ENCODE results near the gene LYST. TPM values are rescaled to one million over a fixed set of nuclear protein-coding genes. Genes with fewer than 3 reads are reported as not detected.
A peak's percentile ranks its signal among the peaks of the same experiment; 100 is the strongest.

The LYST gene
- total and polyA plus RNA-seq, 5 donors: 3.8 to 15.3 (median 12.0) TPM

DNA sequence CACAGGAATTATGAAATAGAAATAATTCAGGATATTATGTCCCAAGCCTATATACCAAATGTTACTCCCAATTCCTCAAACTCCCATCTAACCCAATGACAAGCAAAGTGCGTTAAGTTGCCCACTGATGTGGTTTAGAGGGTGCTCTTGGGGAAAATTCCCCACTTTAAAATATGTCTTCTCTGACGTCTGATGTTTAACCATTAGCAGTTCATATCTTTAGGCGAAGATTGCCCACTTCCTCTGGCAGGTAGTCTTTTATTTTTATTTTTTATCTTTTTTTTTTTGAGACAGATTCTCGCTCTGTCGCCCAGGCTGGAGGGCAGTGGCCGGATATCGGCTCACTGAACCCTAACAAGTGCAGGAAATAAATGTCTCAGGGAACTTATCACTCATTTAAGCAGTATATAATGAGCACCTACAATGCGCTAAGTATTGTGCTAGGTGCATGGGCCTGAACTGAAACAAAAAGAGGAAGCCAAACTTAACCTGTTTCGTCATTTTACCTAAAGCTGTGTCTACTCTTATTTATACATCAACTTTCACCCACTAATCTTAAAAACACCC lies 1.3 kb upstream of the LYST start:
- intact Hi-C loops (cut with DNase I): loop anchor here in 1 of 4 donors (5.0 kb wide), 1 partner anchor 104 kb away; no protein-coding TSS in a partner anchor
- 59% methylated on average over 9 of the region's 9 CpGs for WGBS

DNA sequence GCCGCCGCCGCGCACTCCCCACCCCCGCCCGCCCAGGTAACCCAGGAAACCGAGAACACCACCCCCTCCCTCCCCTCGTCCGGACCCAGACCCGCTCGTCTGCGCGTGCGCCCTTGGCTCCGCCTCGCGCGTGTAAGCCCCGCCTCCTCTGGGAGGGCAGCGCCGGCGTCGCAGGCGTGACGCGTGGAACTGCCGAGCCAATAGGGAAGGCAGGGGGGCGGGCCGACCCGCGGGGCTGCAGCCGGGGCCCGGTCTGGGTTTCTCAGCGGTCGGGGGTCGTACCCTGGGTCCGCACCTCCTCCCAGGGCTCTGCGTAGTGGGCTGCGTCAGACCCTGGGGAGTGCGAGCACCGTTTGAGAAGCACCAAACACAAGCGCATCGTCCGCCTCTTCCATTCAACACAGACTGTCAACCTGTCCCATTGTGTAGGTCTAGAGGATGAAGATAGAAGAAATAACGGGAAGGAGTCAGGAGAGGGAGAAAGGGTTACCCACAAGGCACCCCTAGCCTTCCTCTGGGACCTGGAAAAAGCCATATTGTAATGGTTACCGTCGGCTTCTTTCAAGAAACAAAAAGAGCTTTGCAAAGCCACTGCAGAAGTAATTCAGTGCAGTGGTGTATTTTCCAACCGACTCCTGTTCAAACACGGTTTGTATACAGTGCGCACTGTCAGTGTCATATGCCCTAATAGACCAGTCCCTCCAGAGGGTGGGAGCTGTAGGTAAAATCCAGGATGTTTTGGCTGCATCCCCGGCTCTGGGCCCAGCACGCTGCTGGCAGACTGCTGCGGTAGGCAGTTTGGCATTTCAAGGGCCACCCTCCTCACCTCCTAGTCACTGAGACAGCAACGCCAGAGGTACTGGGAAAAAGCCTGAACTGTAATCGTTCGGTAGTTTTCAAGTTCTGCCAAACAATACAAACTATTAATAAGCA lies 473 bp upstream of the LYST start:
- DNase-seq (peak; percentile 95 to 99 (median 98)), ATAC-seq (peak; percentile 99)
- Histone ChIP-seq H3K4me1 (ENCODE audit: control insufficient read depth, insufficient read depth, low read length) (no peaks in the 10 kb centered on the region), H3K27ac (ENCODE audit: low read length) (peak overlapping the region; percentile 71), H3K4me3 (ENCODE audit: low read length) (peak overlapping the region; percentile 83), H3K9me3 (ENCODE audit: control insufficient read depth, low read length) (no peaks in the 10 kb centered on the region), H3K27me3 (ENCODE audit: control insufficient read depth, insufficient read depth) (no peaks in the 10 kb centered on the region)
- 1% methylated on average over 56 of the region's 56 CpGs for WGBS
- intact Hi-C loops (cut with DNase I): loop anchor here in 1 of 4 donors (5.0 kb wide), 1 partner anchor 105 kb away; no protein-coding TSS in a partner anchor

More for the DNA sequence above, 1.3 kb upstream of the LYST start:
- ATAC-seq: no peak
- Histone ChIP-seq H3K27ac (ENCODE audit: low read length) (no peak overlapping the region), H3K4me3 (ENCODE audit: low read length) (peak overlapping the region; percentile 83), H3K9me3 (ENCODE audit: control insufficient read depth, low read length) (no peaks in the 10 kb centered on the region), H3K27me3 (ENCODE audit: control insufficient read depth, insufficient read depth) (no peaks in the 10 kb centered on the region), H3K4me1 (ENCODE audit: control insufficient read depth, insufficient read depth, low read length) (no peaks in the 10 kb centered on the region)
- DNase-seq: no peak

GRCh38 chr1:235865565-235866204 lies 1.0 kb downstream of the LYST start:
- no peaks in the 10 kb centered on the region for H3K4me1 ChIP-seq (ENCODE audit: control insufficient read depth, insufficient read depth, low read length)
- intact Hi-C loops (cut with DNase I): loop anchor here in 1 of 4 donors (5.0 kb wide), 1 partner anchor 107 kb away; no protein-coding TSS in a partner anchor
- H3K27me3 ChIP-seq (ENCODE audit: control insufficient read depth, insufficient read depth): no peaks in the 10 kb centered on the region
- peak overlapping the region; percentile 83 for H3K4me3 ChIP-seq (ENCODE audit: low read length)
- H3K27ac ChIP-seq (ENCODE audit: low read length): peak overlapping the region; percentile 65
- DNase-seq: no peak
- whole genome bisulfite sequencing: 4% methylated on average over 16 of the region's 16 CpGs
- no peak for ATAC-seq
- no peaks in the 10 kb centered on the region for H3K9me3 ChIP-seq (ENCODE audit: control insufficient read depth, low read length)

- ATAC-seq (no peak), DNase-seq (no peak)
- Histone ChIP-seq H3K4me1 (ENCODE audit: control insufficient read depth, insufficient read depth, low read length) (no peaks in the 10 kb centered on the region), H3K27me3 (ENCODE audit: control insufficient read depth, insufficient read depth) (no peaks in the 10 kb centered on the region), H3K27ac (ENCODE audit: low read length) (no peak overlapping the region), H3K4me3 (ENCODE audit: low read length) (no peak overlapping the region), H3K9me3 (ENCODE audit: control insufficient read depth, low read length) (no peaks in the 10 kb centered on the region)
- 39% methylated on average over 2 of the region's 3 CpGs for WGBS
- intact Hi-C loops (cut with DNase I): loop anchor here in 1 of 4 donors (5.0 kb wide), 1 partner anchor 107 kb away; no protein-coding TSS in a partner anchor
These were observed 1.7 kb downstream of the LYST start for GRCh38 chr1:235864931-235865525.

DNA sequence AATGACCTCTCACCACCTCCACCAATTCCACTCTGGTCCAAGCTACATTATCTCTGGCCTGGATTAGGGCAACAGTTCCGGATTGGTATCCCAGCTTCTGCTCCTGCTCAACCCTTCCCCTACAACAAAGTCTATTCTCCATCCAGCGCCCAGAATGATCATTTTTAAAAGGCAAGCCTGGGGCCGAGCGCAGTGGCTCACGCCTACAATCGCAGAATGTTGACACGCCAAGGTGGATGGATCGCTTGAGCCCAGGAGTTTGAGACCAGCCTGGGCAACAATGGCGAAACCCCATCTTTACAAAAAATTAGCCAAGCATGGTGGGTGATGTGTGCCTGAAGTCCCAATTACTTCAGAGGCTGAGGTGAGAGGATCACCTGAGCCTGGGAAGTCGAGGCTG lies 2.2 kb downstream of the LYST start:
- ATAC-seq (no peak), DNase-seq (no peak)
- H3K4me3 ChIP-seq (ENCODE audit: low read length): no peak overlapping the region
- WGBS: 94% methylated on average over 10 of the region's 10 CpGs
- H3K27ac ChIP-seq (ENCODE audit: low read length): no peak overlapping the region
- H3K4me1 ChIP-seq (ENCODE audit: control insufficient read depth, insufficient read depth, low read length): no peaks in the 10 kb centered on the region
- no peaks in the 10 kb centered on the region for H3K9me3 ChIP-seq (ENCODE audit: control insufficient read depth, low read length)
- intact Hi-C loops (cut with DNase I): no loop called here
- no peaks in the 10 kb centered on the region for H3K27me3 ChIP-seq (ENCODE audit: control insufficient read depth, insufficient read depth)

GRCh38 chr1:235863699-235864093 lies 3.0 kb downstream of the LYST start:
- no peak overlapping the region for H3K27ac ChIP-seq (ENCODE audit: low read length)
- no peak for DNase-seq
- H3K9me3 ChIP-seq (ENCODE audit: control insufficient read depth, low read length): no peaks in the 10 kb centered on the region
- H3K4me1 ChIP-seq (ENCODE audit: control insufficient read depth, insufficient read depth, low read length): no peaks in the 10 kb centered on the region
- intact Hi-C loops (cut with DNase I): no loop called here
- no peak for ATAC-seq
- WGBS: 90% methylated on average over 4 of the region's 4 CpGs
- no peaks in the 10 kb centered on the region for H3K27me3 ChIP-seq (ENCODE audit: control insufficient read depth, insufficient read depth)
- H3K4me3 ChIP-seq (ENCODE audit: low read length): no peak overlapping the region

- no peaks in the 10 kb centered on the region for H3K27me3 ChIP-seq (ENCODE audit: control insufficient read depth, insufficient read depth)
- H3K4me1 ChIP-seq (ENCODE audit: control insufficient read depth, insufficient read depth, low read length): no peaks in the 10 kb centered on the region
- DNase-seq: no peak
- no peak overlapping the region for H3K27ac ChIP-seq (ENCODE audit: low read length)
- ATAC-seq: no peak
- H3K4me3 ChIP-seq (ENCODE audit: low read length): no peak overlapping the region
- intact Hi-C loops (cut with DNase I): no loop called here
- H3K9me3 ChIP-seq (ENCODE audit: control insufficient read depth, low read length): no peaks in the 10 kb centered on the region
These were observed 4.8 kb downstream of the LYST start for GRCh38 chr1:235861857-235862256.

DNA sequence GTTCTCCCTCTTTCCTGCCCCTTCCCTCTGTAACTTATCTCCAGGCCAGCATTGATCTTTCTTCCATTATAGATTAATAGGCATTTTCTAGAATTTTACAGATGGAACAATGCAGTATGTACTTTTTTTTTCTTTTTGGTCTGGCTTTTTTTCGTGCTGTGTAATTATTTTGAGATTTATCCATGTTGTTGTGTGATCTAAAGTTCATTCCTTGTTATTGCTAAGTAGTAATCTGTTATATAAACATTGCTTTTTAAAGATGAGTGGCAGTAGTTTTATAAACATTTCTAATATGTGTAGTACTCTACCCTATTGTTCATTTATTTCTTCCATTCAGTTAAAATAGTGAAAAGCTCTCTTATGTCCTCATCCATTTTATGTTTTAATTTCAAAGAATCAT lies 5.9 kb downstream of the LYST start:
- Histone ChIP-seq H3K9me3 (ENCODE audit: control insufficient read depth, low read length) (no peaks in the 10 kb centered on the region), H3K27ac (ENCODE audit: low read length) (no peak overlapping the region), H3K4me1 (ENCODE audit: control insufficient read depth, insufficient read depth, low read length) (no peaks in the 10 kb centered on the region), H3K4me3 (ENCODE audit: low read length) (no peak overlapping the region), H3K27me3 (ENCODE audit: control insufficient read depth, insufficient read depth) (no peaks in the 10 kb centered on the region)
- ATAC-seq: no peak
- intact Hi-C loops (cut with DNase I): no loop called here
- 50% methylated on average over 1 of the region's 1 CpG for WGBS
- DNase-seq: no peak

DNA sequence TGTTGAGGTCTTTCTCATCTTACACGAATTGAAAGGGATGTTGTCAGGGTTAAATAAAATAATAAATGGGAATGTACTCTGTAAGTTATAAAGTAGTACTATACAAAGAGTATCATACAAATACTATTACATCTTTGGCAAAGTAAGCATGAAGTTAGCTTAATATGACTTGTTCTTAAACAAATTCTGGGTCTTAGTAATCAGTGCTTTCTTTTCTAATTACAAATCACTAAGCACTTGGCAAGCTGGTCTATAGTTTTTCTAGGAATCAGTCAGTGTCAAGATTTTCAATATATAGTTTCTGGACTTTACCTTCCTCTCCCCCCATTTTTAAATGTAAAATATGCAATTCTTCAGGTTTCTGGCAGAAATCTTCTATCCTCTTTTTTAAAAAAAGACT lies 6.9 kb downstream of the LYST start:
- DNase-seq (no peak), ATAC-seq (no peak)
- Histone ChIP-seq H3K27me3 (ENCODE audit: control insufficient read depth, insufficient read depth) (no peaks in the 10 kb centered on the region), H3K4me1 (ENCODE audit: control insufficient read depth, insufficient read depth, low read length) (no peaks in the 10 kb centered on the region), H3K4me3 (ENCODE audit: low read length) (no peak overlapping the region), H3K9me3 (ENCODE audit: control insufficient read depth, low read length) (no peaks in the 10 kb centered on the region), H3K27ac (ENCODE audit: low read length) (no peak overlapping the region)
- intact Hi-C loops (cut with DNase I): no loop called here
- 76% methylated on average over 1 of the region's 1 CpG for WGBS

- Histone ChIP-seq H3K4me1 (ENCODE audit: control insufficient read depth, insufficient read depth, low read length) (peaks cover 3% of the 10 kb centered on the region), H3K9me3 (ENCODE audit: control insufficient read depth, low read length) (no peaks in the 10 kb centered on the region), H3K27me3 (ENCODE audit: control insufficient read depth, insufficient read depth) (no peaks in the 10 kb centered on the region), H3K4me3 (ENCODE audit: low read length) (no peak overlapping the region), H3K27ac (ENCODE audit: low read length) (no peak overlapping the region)
- DNase-seq: no peak
- intact Hi-C loops (cut with DNase I): no loop called here
- WGBS: 75% methylated on average over 1 of the region's 1 CpG
- no peak for ATAC-seq
These were observed 7.9 kb downstream of the LYST start for GRCh38 chr1:235858766-235859165.

Data from right cardiac atrium (tissue), 5 donors.